HCT116 (cell line): Measurements from ENCODE around the gene HIGD2A. TPM values are rescaled to one million over a fixed set of nuclear protein-coding genes. Genes with fewer than 3 reads are reported as not detected.

Source experiments
- ATAC-seq: fragments of 200-7000 bp; cut with Tn5 transposase; 2 replicates; pipeline ENCODE4 v1.9.1; 2020; ENCODE audit warnings: mild to moderate bottlenecking, moderate library complexity
- BruUV-seq: library from RNA; stranded (reverse); fragments of 400-500 nt; replicated peaks from 2 replicates; lab custom pipeline; 2021; lab: Mats Ljungman, UMichigan
- CTCF ChIA-PET: fragments of 300-600 bp; sonication (Branson Sonifier 250); formaldehyde crosslinking; loops from one replicate; lab custom pipeline; 2021; ENCODE audit warnings: antibody characterized with exemption; lab: Charles Lee
- POLR2A ChIA-PET: fragments of 300-600, 350-600 bp; sonication (Branson Sonifier 250); formaldehyde crosslinking; loops from one replicate; lab custom pipeline; 2021; ENCODE audit warnings: antibody characterized with exemption; lab: Charles Lee
- RAD21 ChIA-PET, 2 experiments: fragments of 300-600 bp; sonication (Branson Sonifier 250); formaldehyde crosslinking; loops; one replicate each; lab custom pipeline; 2023; ENCODE audit warnings: low total read pairs in 2 of 2; ENCODE audit not compliant: uncharacterized antibody in 2 of 2, unreplicated experiment in 2 of 2, low non-redundant PET in 1 of 2; lab: Charles Lee
- DNase-seq: peaks from one replicate; pipeline ENCODE4 v3.0.0-alpha.2; 2010; ENCODE audit warnings: low read depth, low spot score
- H2AFZ ChIP-seq: fragments of 200-600 bp; shearing (Covaris generic), sonication (generic); 2 replicates; pipeline ENCODE4 v1.6.1; 2017; ENCODE audit warnings: low read depth, mixed run types, mixed read lengths, antibody characterized with exemption, low read length; ENCODE audit not compliant: poor library complexity, severe bottlenecking
- H3K27ac ChIP-seq: 2 replicates; pipeline ENCODE4 v1.5.1; 2012; ENCODE audit warnings: low read depth, low read length
- H3K27me3 ChIP-seq: fragments of 200-600 bp; sonication (generic); 2 replicates; pipeline ENCODE4 v1.6.1; 2016; ENCODE audit warnings: mixed run types, low read length, mixed read lengths; ENCODE audit not compliant: insufficient read depth
- H3K36me3 ChIP-seq, 2 experiments: fragments of 200-500 bp in 1 of 2; fragments of 200-600 bp in 1 of 2; sonication (Bioruptor generic) in 1 of 2; sonication (generic) in 1 of 2; 2 replicates each; pipeline versions ENCODE4 v1.5.1 to v1.6.1; 2014 to 2016; ENCODE audit warnings: low read length in 2 of 2, inconsistent platforms in 1 of 2, mixed read lengths in 1 of 2, mixed run types in 1 of 2; ENCODE audit not compliant: insufficient read depth in 2 of 2, control insufficient read depth in 1 of 2
- H3K4me1 ChIP-seq, 2 experiments: fragments of 200-600 bp in 1 of 2; sonication (generic) in 1 of 2; 2 replicates each; pipeline versions ENCODE4 v1.5.1 to v1.6.1; 2012 to 2017; ENCODE audit warnings: low read length in 2 of 2, inconsistent platforms in 1 of 2, mild to moderate bottlenecking in 1 of 2, mixed read lengths in 1 of 2, mixed run types in 1 of 2, moderate library complexity in 1 of 2; ENCODE audit not compliant: insufficient read depth in 2 of 2, control insufficient read depth in 1 of 2
- H3K4me2 ChIP-seq: fragments of 200-600 bp; sonication (generic); 2 replicates; pipeline ENCODE4 v1.6.1; 2017; ENCODE audit warnings: mixed run types, low read length, mixed read lengths
- H3K4me3 ChIP-seq, 2 experiments: fragments of 200-600 bp in 1 of 2; sonication (generic) in 1 of 2; replicated peaks in 1 of 2; 2 replicates each; pipeline ENCODE4 v1.5.1; 2011 to 2016; ENCODE audit warnings: low read length in 2 of 2, control low read depth in 1 of 2, low read depth in 1 of 2, mild to moderate bottlenecking in 1 of 2, mixed read lengths in 1 of 2, mixed run types in 1 of 2
- H3K79me2 ChIP-seq: fragments of 200-600 bp; sonication (generic); 2 replicates; pipeline ENCODE4 v1.6.1; 2017; ENCODE audit warnings: mild to moderate bottlenecking, mixed run types, low read length, moderate library complexity, mixed read lengths; ENCODE audit not compliant: insufficient read depth
- H3K9ac ChIP-seq: fragments of 200-600 bp; sonication (generic); 2 replicates; pipeline ENCODE4 v1.6.1; 2016; ENCODE audit warnings: low read length, mixed read lengths
- H3K9me2 ChIP-seq: fragments of 200-600 bp; sonication (generic), shearing (Covaris generic); 2 replicates; pipeline ENCODE4 v1.6.1; 2017; ENCODE audit warnings: mixed run types, mild to moderate bottlenecking, moderate library complexity; ENCODE audit not compliant: insufficient read depth
- H3K9me3 ChIP-seq, 2 experiments: fragments of 200-500 bp in 1 of 2; fragments of 200-600 bp in 1 of 2; sonication (Bioruptor generic) in 1 of 2; sonication (generic) in 1 of 2; 2 replicates each; pipeline ENCODE4 v1.6.1; 2014 to 2017; ENCODE audit warnings: low read length in 2 of 2, mixed read lengths in 2 of 2, inconsistent platforms in 1 of 2, low read depth in 1 of 2, mild to moderate bottlenecking in 1 of 2, mixed run types in 1 of 2, moderate library complexity in 1 of 2; ENCODE audit not compliant: control insufficient read depth in 1 of 2, insufficient read depth in 1 of 2
- H4K20me1 ChIP-seq: fragments of 200-600 bp; sonication (generic), shearing (Covaris generic); 2 replicates; pipeline ENCODE4 v1.6.1; 2017; ENCODE audit warnings: mixed run types, mild to moderate bottlenecking, moderate library complexity; ENCODE audit not compliant: insufficient read depth
- CTCF ChIP-seq, 3 experiments: fragments of 200-600 bp in 1 of 3; sonication (generic) in 1 of 3; IDR thresholded peaks in 2 of 3; conservative IDR thresholded peaks in 1 of 3; 2 replicates each; pipeline ENCODE4 v1.5.1; 2012 to 2017; ENCODE audit warnings: low read depth in 2 of 3, low read length in 2 of 3, antibody characterized with exemption in 1 of 3, borderline replicate concordance in 1 of 3, control low read depth in 1 of 3, mild to moderate bottlenecking in 1 of 3, mixed read lengths in 1 of 3, mixed run types in 1 of 3, moderate library complexity in 1 of 3; ENCODE audit not compliant: insufficient read depth in 1 of 3
- EGR1 ChIP-seq: IDR thresholded peaks from 2 replicates; pipeline ENCODE4 v1.6.1; 2012; ENCODE audit warnings: low read depth
- EZH2 ChIP-seq: fragments of 200-600 bp; sonication (generic); IDR thresholded peaks from 2 replicates; pipeline ENCODE4 v1.6.1; 2017; ENCODE audit warnings: antibody characterized with exemption, mixed run types
- MAX ChIP-seq: IDR thresholded peaks from 2 replicates; pipeline ENCODE4 v1.6.1; 2012
- RAD21 ChIP-seq: IDR thresholded peaks from 2 replicates; pipeline ENCODE4 v1.6.1; 2012; ENCODE audit warnings: low read depth, mild to moderate bottlenecking
- SP1 ChIP-seq: IDR thresholded peaks from 2 replicates; pipeline ENCODE4 v1.6.1; 2012; ENCODE audit warnings: low read depth
- ZNF274 ChIP-seq: fragments of 200-500 bp; sonication (Bioruptor generic); IDR thresholded peaks from 2 replicates; pipeline ENCODE4 v1.6.1; 2014; ENCODE audit warnings: mild to moderate bottlenecking, low read depth, low read length, inconsistent platforms
- intact Hi-C: fragments of 100-400 bp; cut with micrococcal nuclease; formaldehyde crosslinking; loops from 2 replicates; pipeline ENCODE4 v1.10.0; 2022
- total RNA-seq: library from RNA; stranded (reverse); gene quantifications from one replicate; pipeline ENCODE4 v1.2.1, GENCODE V29; 2021; ENCODE audit not compliant: unreplicated experiment

HIGD2A gene
- total RNA-seq, 1 experiment from 2014 or later: 130 TPM

- Histone ChIP-seq H3K4me3 (no peak overlapping the region), H3K36me3 (peaks cover 24 to 43% of the 10 kb centered on the region in 2 experiments), H3K27me3 (no peaks in the 10 kb centered on the region), H3K4me1 (peaks cover 0 to 4% of the 10 kb centered on the region in 2 experiments; a peak in 2 of 4 replicates), H3K79me2 (peaks cover 80% of the 10 kb centered on the region), H4K20me1 (0 out of 2 replicates have a peak, but pooled peaks cover 5% of the 10 kb centered on the region), H3K9ac (no peak overlapping the region), H3K4me2 (no peak overlapping the region), H2AFZ (no peak overlapping the region), H3K27ac (no peak overlapping the region), H3K9me2 (no peaks in the 10 kb centered on the region), H3K9me3 (no peaks in the 10 kb centered on the region)
- no peak for TF ChIP-seq SP1
- no peak for TF ChIP-seq MAX
- no peak for TF ChIP-seq RAD21
- no peak for TF ChIP-seq EGR1
- TF ChIP-seq CTCF (IDR thresholded peaks at IDR 0.05 in 2 of 3, conservative IDR thresholded peaks at IDR 0.05 in 1 of 3; ENCODE audit: borderline replicate concordance in 1 of 3, insufficient read depth in 1 of 3, low read depth in 2 of 3, low read length in 2 of 3): peak in 2 of 3 experiments; percentile 22 to 27; a peak in 3 of 6 replicates
- TF ChIP-seq ZNF274: no peak
- no peak for TF ChIP-seq EZH2
- ChIA-PET CTCF (no interaction called here), POLR2A (no interaction called here), RAD21 (no interaction called here)
- BruUV-seq: no TSS peak
- intact Hi-C loops: no loop called here
- DNase-seq (no peak), ATAC-seq (peak; percentile 76)
Observed at GRCh38 chr5:176355400-176356178, 33.0 kb upstream of the HIGD2A start.
